ENCODE results near the gene BEND2. TPM values are rescaled to one million over a fixed set of nuclear protein-coding genes. Genes with fewer than 3 reads are reported as not detected.
"Not testable (repeated sequence)": the region's sequence is repeated elsewhere in the genome, so short reads cannot be mapped to it uniquely, and the experiment has no call there.

BEND2 gene
- total RNA-seq (2014; rRNA removed; shearing (Covaris generic)) (not detected in 2 replicates), total RNA-seq (2022) (not detected in 2 replicates), Bru-seq, nascent RNA (percentile 3 among the genes with signal in this experiment), BruChase-seq, experiment 1, labeled RNA remaining after a 6-hour chase (not detected), BruChase-seq, experiment 2, labeled RNA remaining after a 2-hour chase (percentile 6 among the genes with signal in this experiment)
- long read RNA-seq, result 0 reads

- BruUV-seq (replicated peaks), result no TSS peak
- H4K20me1 ChIP-seq (ENCODE audit: insufficient read depth, low read length), result no peaks in the 10 kb centered on the region
- H3K4me2 ChIP-seq (ENCODE audit: low read length), result no peak within 1 kb of the TSS
- no peak within 1 kb of the TSS for H2AFZ ChIP-seq (ENCODE audit: low read length)
- H3K9me3 ChIP-seq (ENCODE audit: low read length), result no peaks in the 10 kb centered on the region
- ChIA-PET POLR2A (no interaction called here), CTCF (ENCODE audit: unreplicated experiment) (no interaction called here)
- H3K36me3 ChIP-seq (ENCODE audit: insufficient read depth, low read length), result no peaks in the 10 kb centered on the region
- intact Hi-C loops (cut with micrococcal nuclease; ENCODE audit: unreplicated experiment), result no loop called here
- DNase-seq (ENCODE audit: low spot score), result no peak
- H3K79me2 ChIP-seq (ENCODE audit: insufficient read depth, low read depth, low read length), result no peaks in the 10 kb centered on the region
- H3K27ac ChIP-seq (ENCODE audit: low read depth, low read length, poor library complexity, severe bottlenecking), result no peak within 1 kb of the TSS
- H3K4me3 ChIP-seq (ENCODE audit: low read depth, low read length, poor library complexity, severe bottlenecking), result no peak within 1 kb of the TSS
- H3K9me2 ChIP-seq (ENCODE audit: insufficient read depth, low read length), result no peaks in the 10 kb centered on the region
- H3K4me1 ChIP-seq (ENCODE audit: insufficient read depth, low read length, poor library complexity, severe bottlenecking), result no peaks in the 10 kb centered on the region
- no peak for TF ChIP-seq EZH2phosphoT487 (IDR thresholded peaks at IDR 0.05; ENCODE audit: borderline replicate concordance, low read depth, low read length)
- TF ChIP-seq CTCF (conservative IDR thresholded peaks at IDR 0.05; ENCODE audit: low read length), result no peak
Measured at GRCh38 chrX:18220786-18221185, at the start of gene BEND2. Gene BEND2 (minus strand): TSS chrX:18220886. CDS start chrX:18220750, 136 bp downstream.

DNA sequence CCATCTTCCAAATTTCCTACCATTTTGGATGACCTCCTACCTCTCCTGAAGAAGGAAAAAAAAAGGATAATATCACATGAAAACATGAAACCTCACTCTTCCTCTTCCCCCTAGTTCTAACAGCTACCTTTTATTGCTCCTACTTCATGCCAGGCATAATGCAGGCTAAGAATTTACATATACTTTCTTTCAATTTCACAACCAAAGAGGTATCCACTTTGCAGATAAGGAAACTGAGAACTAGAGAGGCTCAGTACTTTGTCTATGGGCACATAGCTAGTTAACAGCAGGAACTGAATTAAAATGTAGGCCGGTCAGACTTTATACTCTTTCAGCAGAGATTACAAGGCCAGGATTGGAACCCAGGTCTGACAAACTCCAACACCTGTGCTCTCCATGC lies 34.4 kb upstream of the BEND2 start:
- no peak for DNase-seq (ENCODE audit: low spot score)
- no peak overlapping the region for H2AFZ ChIP-seq (ENCODE audit: low read length)
- intact Hi-C loops (cut with micrococcal nuclease; ENCODE audit: unreplicated experiment), result no loop called here
- H3K36me3 ChIP-seq (ENCODE audit: insufficient read depth, low read length), result peaks cover 34% of the 10 kb centered on the region
- no peak overlapping the region for H3K27ac ChIP-seq (ENCODE audit: low read depth, low read length, poor library complexity, severe bottlenecking)
- no peaks in the 10 kb centered on the region for H3K9me2 ChIP-seq (ENCODE audit: insufficient read depth, low read length)
- no TSS peak for BruUV-seq (replicated peaks)
- TF ChIP-seq EZH2phosphoT487 (IDR thresholded peaks at IDR 0.05; ENCODE audit: borderline replicate concordance, low read depth, low read length) (no peak), CTCF (conservative IDR thresholded peaks at IDR 0.05; ENCODE audit: low read length) (no peak)
- H3K4me1 ChIP-seq (ENCODE audit: insufficient read depth, low read length, poor library complexity, severe bottlenecking), result no peaks in the 10 kb centered on the region
- H3K4me2 ChIP-seq (ENCODE audit: low read length), result no peak overlapping the region
- POLR2A ChIA-PET, result interaction anchor here (1.4 kb wide), 1 partner anchor 24 kb away, joined by 3 read pairs; no protein-coding TSS in a partner anchor
- no peaks in the 10 kb centered on the region for H4K20me1 ChIP-seq (ENCODE audit: insufficient read depth, low read length)
- H3K4me3 ChIP-seq (ENCODE audit: low read depth, low read length, poor library complexity, severe bottlenecking), result no peak overlapping the region
- no peaks in the 10 kb centered on the region for H3K79me2 ChIP-seq (ENCODE audit: insufficient read depth, low read depth, low read length)
- CTCF ChIA-PET (ENCODE audit: unreplicated experiment), result no interaction called here
- no peaks in the 10 kb centered on the region for H3K9me3 ChIP-seq (ENCODE audit: low read length)

- BruUV-seq (replicated peaks), result no TSS peak
- intact Hi-C loops (cut with micrococcal nuclease; ENCODE audit: unreplicated experiment), result no loop called here
- TF ChIP-seq EZH2phosphoT487 (IDR thresholded peaks at IDR 0.05; ENCODE audit: borderline replicate concordance, low read depth, low read length), result no peak
- no peak for TF ChIP-seq CTCF (conservative IDR thresholded peaks at IDR 0.05; ENCODE audit: low read length)
- Histone ChIP-seq H3K4me1 (ENCODE audit: insufficient read depth, low read length, poor library complexity, severe bottlenecking) (no peaks in the 10 kb centered on the region), H3K36me3 (ENCODE audit: insufficient read depth, low read length) (peaks cover 44% of the 10 kb centered on the region), H3K4me3 (ENCODE audit: low read depth, low read length, poor library complexity, severe bottlenecking) (no peak overlapping the region), H2AFZ (ENCODE audit: low read length) (no peak overlapping the region), H3K79me2 (ENCODE audit: insufficient read depth, low read depth, low read length) (no peaks in the 10 kb centered on the region), H4K20me1 (ENCODE audit: insufficient read depth, low read length) (no peaks in the 10 kb centered on the region), H3K4me2 (ENCODE audit: low read length) (no peak overlapping the region), H3K9me3 (ENCODE audit: low read length) (no peaks in the 10 kb centered on the region), H3K9me2 (ENCODE audit: insufficient read depth, low read length) (no peaks in the 10 kb centered on the region), H3K27ac (ENCODE audit: low read depth, low read length, poor library complexity, severe bottlenecking) (no peak overlapping the region)
- ChIA-PET POLR2A (interaction anchor here (0.6 to 1.0 kb wide), 3 partner anchors 23 to 65 kb away, joined by 3 read pairs; no protein-coding TSS in a partner anchor), CTCF (ENCODE audit: unreplicated experiment) (no interaction called here)
- no peak for DNase-seq (ENCODE audit: low spot score)
Measured at GRCh38 chrX:18252644-18253359, 32.1 kb upstream of the BEND2 start.

DNA sequence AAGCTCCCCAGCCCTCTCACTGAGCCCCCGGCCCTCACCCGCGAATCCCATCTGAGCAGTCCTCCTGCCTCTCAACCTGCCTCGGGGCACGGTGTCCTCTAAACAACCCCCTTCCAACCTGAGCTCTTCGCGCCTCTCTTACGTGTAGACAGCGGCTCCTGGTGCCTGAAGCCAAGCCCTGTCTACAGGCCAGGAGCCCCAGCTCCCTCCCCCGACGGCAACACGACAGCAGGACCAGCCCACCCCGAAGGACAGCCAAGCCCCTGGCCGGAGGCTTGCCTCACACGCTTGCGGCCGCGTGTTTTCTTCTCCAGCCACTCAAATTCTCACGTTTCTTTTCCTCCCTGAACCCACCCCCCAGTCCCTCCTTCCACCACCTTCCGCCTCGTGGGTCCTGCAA lies 9.0 kb upstream of the BEND2 start:
- H3K4me3 ChIP-seq (ENCODE audit: low read depth, low read length, poor library complexity, severe bottlenecking); H3K9me2 ChIP-seq (ENCODE audit: insufficient read depth, low read length); H3K4me2 ChIP-seq (ENCODE audit: low read length); CTCF ChIA-PET (ENCODE audit: unreplicated experiment); POLR2A ChIA-PET; BruUV-seq (replicated peaks); H2AFZ ChIP-seq (ENCODE audit: low read length); DNase-seq (ENCODE audit: low spot score); H3K27ac ChIP-seq (ENCODE audit: low read depth, low read length, poor library complexity, severe bottlenecking); H4K20me1 ChIP-seq (ENCODE audit: insufficient read depth, low read length); H3K79me2 ChIP-seq (ENCODE audit: insufficient read depth, low read depth, low read length); H3K4me1 ChIP-seq (ENCODE audit: insufficient read depth, low read length, poor library complexity, severe bottlenecking); H3K36me3 ChIP-seq (ENCODE audit: insufficient read depth, low read length); intact Hi-C loops (cut with micrococcal nuclease; ENCODE audit: unreplicated experiment); H3K9me3 ChIP-seq (ENCODE audit: low read length): not testable (repeated sequence)
